ENCODE data around the gene PHKA1. TPM values are rescaled to one million over a fixed set of nuclear protein-coding genes. Genes with fewer than 3 reads are reported as not detected.

Gene PHKA1
- total RNA-seq, 1 donor from 2014 or later = 10.9 TPM

GRCh38 chrX:72584163-72584562 lies 129.9 kb downstream of the PHKA1 start:
- no peak for TF ChIP-seq CTCF (conservative IDR thresholded peaks at IDR 0.05)
- no peak for DNase-seq (ENCODE audit: extremely low spot score, unreplicated experiment)
- peaks cover 5% of the 10 kb centered on the region for H3K36me3 Mint-ChIP-seq
- no peak overlapping the region for H3K27ac Mint-ChIP-seq
- H3K9me3 Mint-ChIP-seq = no peaks in the 10 kb centered on the region
- no peak overlapping the region for H3K4me3 Mint-ChIP-seq
- no peaks in the 10 kb centered on the region for H3K27me3 Mint-ChIP-seq
- H3K4me1 Mint-ChIP-seq (ENCODE audit: unreplicated experiment) = no peaks in the 10 kb centered on the region

GRCh38 chrX:72576141-72576894 lies 137.8 kb downstream of the PHKA1 start:
- Mint-ChIP-seq H3K27me3 (no peaks in the 10 kb centered on the region), H3K9me3 (no peaks in the 10 kb centered on the region), H3K4me1 (ENCODE audit: unreplicated experiment) (no peaks in the 10 kb centered on the region), H3K36me3 (no peaks in the 10 kb centered on the region), H3K4me3 (no peak overlapping the region), H3K27ac (no peak overlapping the region)
- TF ChIP-seq CTCF (conservative IDR thresholded peaks at IDR 0.05) = no peak
- DNase-seq (ENCODE audit: extremely low spot score, unreplicated experiment) = no peak

- TF ChIP-seq CTCF (conservative IDR thresholded peaks at IDR 0.05) = no peak
- Mint-ChIP-seq H3K4me3 (peak overlapping the region; percentile 93), H3K4me1 (ENCODE audit: unreplicated experiment) (no peaks in the 10 kb centered on the region), H3K9me3 (no peaks in the 10 kb centered on the region), H3K27me3 (no peaks in the 10 kb centered on the region), H3K36me3 (no peaks in the 10 kb centered on the region), H3K27ac (peak overlapping the region; percentile 83)
- DNase-seq (ENCODE audit: extremely low spot score, unreplicated experiment) = no peak
These were observed 141.0 kb downstream of the PHKA1 start for GRCh38 chrX:72573158-72573511.

GRCh38 chrX:72572248-72573157 lies 141.6 kb downstream of the PHKA1 start, which contains the start of gene HDAC8:
HDAC8 (minus strand) TSS chrX:72572843; CDS start chrX:72572761, 82 bp downstream.
- TF ChIP-seq CTCF (conservative IDR thresholded peaks at IDR 0.05) = no peak
- no peaks in the 10 kb centered on the region for H3K36me3 Mint-ChIP-seq
- peak within 1 kb of the TSS; percentile 83 for H3K27ac Mint-ChIP-seq

GRCh38 chrX:72569786-72570185 lies 144.3 kb downstream of the PHKA1 start:
- Mint-ChIP-seq H3K36me3 (peaks cover 4% of the 10 kb centered on the region), H3K27ac (no peak overlapping the region), H3K4me3 (no peak overlapping the region), H3K27me3 (no peaks in the 10 kb centered on the region), H3K4me1 (ENCODE audit: unreplicated experiment) (no peaks in the 10 kb centered on the region), H3K9me3 (no peaks in the 10 kb centered on the region)
- no peak for TF ChIP-seq CTCF (conservative IDR thresholded peaks at IDR 0.05)
- no peak for DNase-seq (ENCODE audit: extremely low spot score, unreplicated experiment)

More at GRCh38 chrX:72572248-72573157, 141.6 kb downstream of the PHKA1 start, which contains the start of gene HDAC8:
- no peaks in the 10 kb centered on the region for H3K27me3 Mint-ChIP-seq
- no peaks in the 10 kb centered on the region for H3K4me1 Mint-ChIP-seq (ENCODE audit: unreplicated experiment)
- DNase-seq (ENCODE audit: extremely low spot score, unreplicated experiment) = no peak
- no peaks in the 10 kb centered on the region for H3K9me3 Mint-ChIP-seq
- peak within 1 kb of the TSS; percentile 93 for H3K4me3 Mint-ChIP-seq
